OCI-LY3 (cell line): ENCODE measurements around the gene KRTAP12-1.

ENCODE experiments used
- EZH2phosphoT487 ChIP-seq: fragments of 200-600 bp; shearing (Covaris generic); IDR thresholded peaks from 2 replicates; pipeline ENCODE4 v1.6.1; 2018; ENCODE audit warnings: antibody characterized with exemption, mixed run types, low read depth
- TF ChIP-seq, protein P1 (sequence below): fragments of 200-600, 300-600 bp; sonication (generic); IDR thresholded peaks from 2 replicates; pipeline ENCODE4 v1.5.1; 2014; ENCODE audit warnings: antibody characterized with exemption, low read length, low read depth

DNA sequence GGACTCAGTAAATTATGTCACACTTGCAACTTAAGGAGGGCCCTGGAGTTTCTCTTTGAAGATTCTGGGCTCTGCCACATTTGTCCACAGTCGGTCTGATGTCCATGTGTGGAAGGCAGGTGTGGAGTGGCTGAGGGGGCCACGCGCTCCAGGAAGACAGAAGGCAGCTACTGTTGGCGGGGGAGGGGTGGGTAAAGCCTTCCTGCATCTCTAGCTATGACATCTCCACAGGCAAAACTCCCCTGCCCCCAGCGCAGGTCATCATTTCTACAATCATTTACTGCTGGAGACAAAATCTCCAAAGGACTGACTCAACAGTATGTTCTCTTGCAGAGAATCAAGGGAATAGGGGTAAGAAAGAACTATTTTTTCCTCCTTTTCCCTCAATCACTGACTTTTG is 40.8 kb upstream of the KRTAP12-1 start:
- TF ChIP-seq, protein P1, sequence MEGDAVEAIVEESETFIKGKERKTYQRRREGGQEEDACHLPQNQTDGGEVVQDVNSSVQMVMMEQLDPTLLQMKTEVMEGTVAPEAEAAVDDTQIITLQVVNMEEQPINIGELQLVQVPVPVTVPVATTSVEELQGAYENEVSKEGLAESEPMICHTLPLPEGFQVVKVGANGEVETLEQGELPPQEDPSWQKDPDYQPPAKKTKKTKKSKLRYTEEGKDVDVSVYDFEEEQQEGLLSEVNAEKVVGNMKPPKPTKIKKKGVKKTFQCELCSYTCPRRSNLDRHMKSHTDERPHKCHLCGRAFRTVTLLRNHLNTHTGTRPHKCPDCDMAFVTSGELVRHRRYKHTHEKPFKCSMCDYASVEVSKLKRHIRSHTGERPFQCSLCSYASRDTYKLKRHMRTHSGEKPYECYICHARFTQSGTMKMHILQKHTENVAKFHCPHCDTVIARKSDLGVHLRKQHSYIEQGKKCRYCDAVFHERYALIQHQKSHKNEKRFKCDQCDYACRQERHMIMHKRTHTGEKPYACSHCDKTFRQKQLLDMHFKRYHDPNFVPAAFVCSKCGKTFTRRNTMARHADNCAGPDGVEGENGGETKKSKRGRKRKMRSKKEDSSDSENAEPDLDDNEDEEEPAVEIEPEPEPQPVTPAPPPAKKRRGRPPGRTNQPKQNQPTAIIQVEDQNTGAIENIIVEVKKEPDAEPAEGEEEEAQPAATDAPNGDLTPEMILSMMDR = no peak
- no peak for TF ChIP-seq EZH2phosphoT487
